ENCODE data around the gene MRPL58. TPM values are rescaled to one million over a fixed set of nuclear protein-coding genes. Genes with fewer than 3 reads are reported as not detected.

MRPL58 gene
- polyA plus RNA-seq, 1 donor (not counting 4 experiments of a cell fraction or from before 2014, with no cell fraction given) = 61.1 TPM

DNA sequence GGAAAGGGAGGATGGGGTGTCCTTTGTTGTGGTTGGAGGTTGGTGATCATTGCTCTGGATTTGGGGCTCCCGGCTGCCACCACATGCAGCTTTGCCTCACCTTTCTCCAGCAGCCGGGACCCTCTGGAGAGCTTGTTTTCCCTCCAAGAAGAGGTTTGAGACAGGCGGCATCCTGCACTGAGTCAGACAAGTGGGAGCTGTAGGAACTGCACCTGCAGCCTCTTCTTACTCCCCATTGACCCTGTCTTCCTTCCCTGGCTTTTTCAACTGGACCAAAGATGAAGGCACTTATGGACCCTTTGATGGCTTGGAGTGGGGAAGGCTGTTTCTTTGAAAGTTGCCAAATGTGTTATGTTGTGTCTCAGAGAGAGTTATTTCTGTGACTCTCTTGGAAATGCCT lies 51.2 kb downstream of the MRPL58 start:
- Histone ChIP-seq H3K9me3 (ENCODE audit: control insufficient read depth, low read depth, low read length) (no peaks in the 10 kb centered on the region), H3K36me3 (ENCODE audit: control insufficient read depth in 2 of 2, extremely low read depth in 1 of 2, insufficient read depth in 2 of 2, low read length in 2 of 2) (peaks cover 26 to 38% of the 10 kb centered on the region in 2 experiments), H3K79me2 (ENCODE audit: control insufficient read depth, insufficient read depth, low read length) (no peaks in the 10 kb centered on the region), H3K4me1 (ENCODE audit: control insufficient read depth, extremely low read depth, insufficient read depth, low read length) (no peaks in the 10 kb centered on the region), H4K20me1 (ENCODE audit: control insufficient read depth, extremely low read depth, insufficient read depth, low read length) (no peaks in the 10 kb centered on the region), H3K9me1 (ENCODE audit: control insufficient read depth, extremely low read depth, insufficient read depth, low read length) (no peaks in the 10 kb centered on the region), H3K4me2 (ENCODE audit: control insufficient read depth, extremely low read depth, insufficient read depth, low read depth, low read length) (no peak overlapping the region), H3K27me3 (ENCODE audit: control insufficient read depth, extremely low read depth, insufficient read depth, low read length) (no peaks in the 10 kb centered on the region), H3K4me3 (ENCODE audit: control insufficient read depth in 2 of 3, extremely low read depth in 1 of 3, insufficient read depth in 2 of 3, low read depth in 1 of 3, low read length in 3 of 3) (no peak overlapping the region), H3K9ac (ENCODE audit: control insufficient read depth, extremely low read depth, insufficient read depth, low read length) (no peak overlapping the region), H2AFZ (ENCODE audit: control insufficient read depth, low read length) (no peak overlapping the region), H3K27ac (ENCODE audit: control insufficient read depth, insufficient read depth, low read length) (no peak overlapping the region)
- DNase-seq (ENCODE audit: low read depth, low spot score) = no peak
- FAIRE-seq = no peak
- dilution Hi-C loops (cut with MboI; ENCODE audit: extremely low pct_ligation_motif_present, low sequenced_read_pairs) = no loop called here
- no peak for TF ChIP-seq EZH2 (IDR thresholded peaks at IDR 0.05; ENCODE audit: low read length)
- TF ChIP-seq CTCF (optimal IDR thresholded peaks at IDR 0.05 in 1 of 3, IDR thresholded peaks at IDR 0.05 in 1 of 3, conservative IDR thresholded peaks at IDR 0.05 in 1 of 3; ENCODE audit: extremely low read depth in 1 of 3, insufficient read depth in 2 of 3, low read length in 3 of 3) = no peak

GRCh38 chr17:75064040-75064439 lies 51.6 kb downstream of the MRPL58 start:
- no peak for FAIRE-seq
- H3K9me1 ChIP-seq (ENCODE audit: control insufficient read depth, extremely low read depth, insufficient read depth, low read length) = no peaks in the 10 kb centered on the region
- H3K27me3 ChIP-seq (ENCODE audit: control insufficient read depth, extremely low read depth, insufficient read depth, low read length) = no peaks in the 10 kb centered on the region
- no peak overlapping the region for H2AFZ ChIP-seq (ENCODE audit: control insufficient read depth, low read length)
- H3K36me3 ChIP-seq (ENCODE audit: control insufficient read depth in 2 of 2, extremely low read depth in 1 of 2, insufficient read depth in 2 of 2, low read length in 2 of 2) = peaks cover 26 to 38% of the 10 kb centered on the region in 2 experiments
- no peaks in the 10 kb centered on the region for H3K79me2 ChIP-seq (ENCODE audit: control insufficient read depth, insufficient read depth, low read length)
- H3K4me1 ChIP-seq (ENCODE audit: control insufficient read depth, extremely low read depth, insufficient read depth, low read length) = no peaks in the 10 kb centered on the region
- H3K4me2 ChIP-seq (ENCODE audit: control insufficient read depth, extremely low read depth, insufficient read depth, low read depth, low read length) = no peak overlapping the region
- no peak overlapping the region for H3K9ac ChIP-seq (ENCODE audit: control insufficient read depth, extremely low read depth, insufficient read depth, low read length)
- no peak overlapping the region for H3K27ac ChIP-seq (ENCODE audit: control insufficient read depth, insufficient read depth, low read length)
- H3K4me3 ChIP-seq (ENCODE audit: control insufficient read depth in 2 of 3, extremely low read depth in 1 of 3, insufficient read depth in 2 of 3, low read depth in 1 of 3, low read length in 3 of 3) = no peak overlapping the region
- H3K9me3 ChIP-seq (ENCODE audit: control insufficient read depth, low read depth, low read length) = no peaks in the 10 kb centered on the region
- H4K20me1 ChIP-seq (ENCODE audit: control insufficient read depth, extremely low read depth, insufficient read depth, low read length) = no peaks in the 10 kb centered on the region
- TF ChIP-seq EZH2 (IDR thresholded peaks at IDR 0.05; ENCODE audit: low read length) = no peak
- TF ChIP-seq CTCF (optimal IDR thresholded peaks at IDR 0.05 in 1 of 3, IDR thresholded peaks at IDR 0.05 in 1 of 3, conservative IDR thresholded peaks at IDR 0.05 in 1 of 3; ENCODE audit: extremely low read depth in 1 of 3, insufficient read depth in 2 of 3, low read length in 3 of 3) = no peak
- dilution Hi-C loops (cut with MboI; ENCODE audit: extremely low pct_ligation_motif_present, low sequenced_read_pairs) = no loop called here
- DNase-seq (ENCODE audit: low read depth, low spot score) = no peak

Measured in keratinocyte (primary cell).